Measurements from ENCODE around the gene CCDC179.

The CCDC179 gene

GRCh38 chr11:22860241-22860640, at the start of gene CCDC179:
TSS of gene CCDC179 (minus strand) at chr11:22860474. CDS start at chr11:22860421, 53 bp downstream.
- no peaks in the 10 kb centered on the region for H3K36me3 Mint-ChIP-seq
- no peaks in the 10 kb centered on the region for H3K4me1 Mint-ChIP-seq
- ATAC-seq (peak; percentile 16), DNase-seq (ENCODE audit: low spot score in 2 of 2) (no peak)
- H3K4me3 Mint-ChIP-seq: no peak within 1 kb of the TSS
- no peak within 1 kb of the TSS for H3K27ac Mint-ChIP-seq
- H3K9me3 Mint-ChIP-seq: no peaks in the 10 kb centered on the region

DNA sequence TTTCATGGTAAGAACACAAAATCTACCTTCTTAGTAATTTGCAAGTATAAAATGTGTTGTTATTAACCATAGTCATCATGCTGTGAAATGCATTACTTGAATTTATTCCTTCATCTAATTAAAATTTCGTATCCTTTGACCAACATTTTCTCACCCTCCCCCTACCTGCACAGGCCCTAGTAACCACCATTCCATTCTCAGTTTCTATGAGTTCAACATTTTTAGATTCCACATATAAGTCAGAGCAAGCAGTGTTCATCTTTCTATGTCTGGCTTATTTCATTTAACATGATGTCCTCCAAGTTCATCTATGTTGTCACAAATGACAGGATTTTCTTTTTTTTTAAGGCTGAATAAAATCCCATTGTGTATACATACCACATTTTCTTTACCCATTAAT, 43.5 kb upstream of the CCDC179 start:
- peaks cover 5% of the 10 kb centered on the region for H3K9me3 Mint-ChIP-seq
- H3K36me3 Mint-ChIP-seq: no peaks in the 10 kb centered on the region
- no peaks in the 10 kb centered on the region for H3K4me1 Mint-ChIP-seq
- ATAC-seq (no peak), DNase-seq (ENCODE audit: low spot score in 2 of 2) (no peak)
- no peak overlapping the region for H3K27ac Mint-ChIP-seq
- H3K4me3 Mint-ChIP-seq: no peak overlapping the region

GRCh38 chr11:22901603-22902002, 41.3 kb upstream of the CCDC179 start:
- no peak for DNase-seq (ENCODE audit: low spot score in 2 of 2)
- Mint-ChIP-seq H3K9me3 (peaks cover 4% of the 10 kb centered on the region), H3K36me3 (no peaks in the 10 kb centered on the region), H3K4me1 (no peaks in the 10 kb centered on the region), H3K4me3 (no peak overlapping the region), H3K27ac (no peak overlapping the region)
- no peak for ATAC-seq

DNA sequence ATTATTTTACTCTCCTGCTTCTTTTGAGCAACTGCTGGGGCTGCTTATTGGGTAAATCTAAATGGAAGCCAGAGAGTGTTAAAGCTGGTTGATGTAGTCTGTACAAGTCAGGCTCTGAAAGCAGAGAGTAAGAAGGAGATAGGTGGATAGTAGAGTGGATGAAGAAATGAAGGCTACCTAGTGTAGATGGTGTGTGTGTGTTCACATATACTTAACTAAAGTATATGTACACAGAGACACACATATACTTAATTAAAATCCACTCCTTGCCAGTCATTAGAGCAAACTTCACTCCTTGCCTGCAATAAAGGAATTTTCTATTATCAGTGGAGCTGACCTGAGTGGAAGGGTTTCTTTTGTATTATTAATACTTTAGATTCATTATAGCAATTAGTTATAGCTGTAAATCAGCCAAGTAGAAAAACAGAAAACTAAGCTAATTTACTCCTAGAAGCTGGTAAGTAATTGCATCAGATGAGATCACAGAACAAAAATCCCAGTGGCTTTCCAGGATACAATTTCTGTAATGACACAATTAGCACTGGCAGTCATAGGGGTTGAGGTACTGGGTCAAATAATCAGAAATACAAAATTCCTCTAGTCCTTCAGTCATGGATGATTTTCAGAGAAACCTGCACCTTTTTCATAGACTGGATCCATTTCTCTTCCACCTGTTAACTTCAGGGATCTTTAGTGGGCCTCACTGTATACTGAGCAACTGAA, 40.7 kb upstream of the CCDC179 start:
- H3K4me1 Mint-ChIP-seq: no peaks in the 10 kb centered on the region
- H3K27ac Mint-ChIP-seq: no peak overlapping the region
- DNase-seq (ENCODE audit: low spot score in 2 of 2) (no peak), ATAC-seq (no peak)
- no peaks in the 10 kb centered on the region for H3K36me3 Mint-ChIP-seq
- H3K9me3 Mint-ChIP-seq: peaks cover 3% of the 10 kb centered on the region
- H3K4me3 Mint-ChIP-seq: no peak overlapping the region

GRCh38 chr11:22898036-22898435, 37.8 kb upstream of the CCDC179 start:
- no peak overlapping the region for H3K4me3 Mint-ChIP-seq
- ATAC-seq: no peak
- no peak for DNase-seq (ENCODE audit: low spot score in 2 of 2)
- no peaks in the 10 kb centered on the region for H3K36me3 Mint-ChIP-seq
- no peaks in the 10 kb centered on the region for H3K4me1 Mint-ChIP-seq
- no peak overlapping the region for H3K27ac Mint-ChIP-seq
- H3K9me3 Mint-ChIP-seq: no peaks in the 10 kb centered on the region

DNA sequence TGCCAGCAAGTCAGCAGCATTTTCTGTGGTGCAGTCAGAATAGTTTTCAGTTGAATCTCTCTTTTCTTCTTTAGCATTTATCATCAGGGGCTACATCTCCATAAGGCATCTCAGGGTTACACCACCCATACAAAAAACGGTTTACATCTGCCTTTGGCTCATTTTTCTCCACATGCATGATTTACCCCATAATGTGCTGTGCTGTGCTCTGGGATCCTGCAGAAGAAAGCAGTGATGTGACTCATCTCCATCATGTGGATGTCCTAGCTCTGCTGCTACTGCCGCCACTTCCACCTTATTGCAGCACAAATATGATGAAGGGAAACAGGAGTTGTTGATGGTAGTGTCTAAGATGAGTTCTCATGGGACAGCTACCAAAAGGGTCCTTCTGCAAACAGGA, 30.0 kb upstream of the CCDC179 start:
- Mint-ChIP-seq H3K9me3 (no peaks in the 10 kb centered on the region), H3K27ac (no peak overlapping the region), H3K4me1 (no peaks in the 10 kb centered on the region), H3K4me3 (no peak overlapping the region), H3K36me3 (no peaks in the 10 kb centered on the region)
- DNase-seq (ENCODE audit: low spot score in 2 of 2) (no peak), ATAC-seq (no peak)

DNA sequence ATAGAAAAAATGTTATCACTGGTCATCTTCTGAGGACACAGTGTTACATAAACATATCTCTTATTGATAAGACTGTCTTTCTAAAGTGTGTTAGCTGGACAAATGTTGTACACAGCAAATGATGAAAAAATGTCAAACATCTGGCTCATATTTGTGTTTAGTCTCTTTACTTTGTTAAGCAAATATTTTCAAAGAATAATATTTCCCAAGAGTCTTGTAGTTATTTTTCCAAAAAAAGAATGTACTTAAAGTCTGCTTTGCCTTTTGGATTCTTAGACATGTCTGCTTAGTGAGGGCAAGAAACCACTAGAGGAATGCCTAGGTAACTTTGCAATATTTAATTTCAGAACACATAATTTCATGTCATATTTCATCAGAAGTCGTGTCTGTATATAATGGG, 23.9 kb upstream of the CCDC179 start:
- no peaks in the 10 kb centered on the region for H3K36me3 Mint-ChIP-seq
- ATAC-seq (no peak), DNase-seq (ENCODE audit: low spot score in 2 of 2) (no peak)
- H3K4me1 Mint-ChIP-seq: no peaks in the 10 kb centered on the region
- no peak overlapping the region for H3K4me3 Mint-ChIP-seq
- no peaks in the 10 kb centered on the region for H3K9me3 Mint-ChIP-seq
- no peak overlapping the region for H3K27ac Mint-ChIP-seq

DNA sequence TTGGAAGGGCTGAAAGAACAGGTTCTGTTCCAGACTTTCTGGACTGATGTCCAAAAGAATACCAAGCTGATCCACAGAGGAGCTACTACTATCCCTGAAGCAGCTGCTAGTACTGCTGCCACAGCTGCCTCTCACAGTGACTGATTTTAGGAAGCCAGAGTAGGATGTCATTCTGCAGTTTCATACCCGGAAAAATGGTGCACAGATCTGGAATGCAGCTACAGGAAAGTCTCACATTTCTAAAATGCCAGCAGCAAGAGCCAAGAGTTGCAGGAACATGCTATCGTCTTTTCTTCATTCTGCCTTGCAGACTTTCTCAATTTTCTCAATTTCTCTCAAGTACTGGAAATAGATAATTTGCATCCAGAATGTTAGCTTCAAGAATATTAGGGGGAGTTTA, 19.4 kb upstream of the CCDC179 start:
- Mint-ChIP-seq H3K4me1 (no peaks in the 10 kb centered on the region), H3K27ac (no peak overlapping the region), H3K4me3 (no peak overlapping the region), H3K9me3 (no peaks in the 10 kb centered on the region), H3K36me3 (no peaks in the 10 kb centered on the region)
- ATAC-seq (no peak), DNase-seq (ENCODE audit: low spot score in 2 of 2) (no peak)

DNA sequence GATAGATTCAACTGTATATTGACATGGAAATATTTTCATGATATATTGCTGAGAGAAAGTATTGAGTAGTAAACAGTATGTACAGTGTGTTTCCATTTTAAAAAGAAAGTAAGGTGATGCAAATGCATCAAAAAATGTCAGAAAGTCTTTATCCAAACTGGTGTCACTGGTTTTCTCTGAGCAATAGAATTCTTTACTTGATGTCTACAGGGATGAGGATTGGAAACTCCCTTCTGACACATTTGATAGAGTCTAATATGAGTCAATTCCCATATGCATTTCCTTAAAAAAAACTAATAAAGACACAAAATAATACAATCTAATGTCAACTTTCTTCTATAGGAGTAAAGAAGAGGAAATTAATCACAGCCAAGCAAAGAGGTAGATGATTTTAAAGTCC, 18.3 kb upstream of the CCDC179 start:
- Mint-ChIP-seq H3K27ac (no peak overlapping the region), H3K4me1 (no peaks in the 10 kb centered on the region), H3K36me3 (no peaks in the 10 kb centered on the region), H3K4me3 (no peak overlapping the region), H3K9me3 (no peaks in the 10 kb centered on the region)
- DNase-seq (ENCODE audit: low spot score in 2 of 2) (no peak), ATAC-seq (no peak)

GRCh38 chr11:22878039-22878438, 17.8 kb upstream of the CCDC179 start:
- Mint-ChIP-seq H3K9me3 (no peaks in the 10 kb centered on the region), H3K4me1 (no peaks in the 10 kb centered on the region), H3K4me3 (no peak overlapping the region), H3K36me3 (no peaks in the 10 kb centered on the region), H3K27ac (no peak overlapping the region)
- DNase-seq (ENCODE audit: low spot score in 2 of 2) (no peak), ATAC-seq (no peak)

GRCh38 chr11:22875869-22876473, 15.7 kb upstream of the CCDC179 start:
- H3K27ac Mint-ChIP-seq: no peak overlapping the region
- no peak overlapping the region for H3K4me3 Mint-ChIP-seq
- no peaks in the 10 kb centered on the region for H3K36me3 Mint-ChIP-seq
- H3K9me3 Mint-ChIP-seq: no peaks in the 10 kb centered on the region
- peak; percentile 30 to 68 for DNase-seq (ENCODE audit: low spot score in 2 of 2)
- peak; percentile 86 for ATAC-seq
- H3K4me1 Mint-ChIP-seq: no peaks in the 10 kb centered on the region

DNA sequence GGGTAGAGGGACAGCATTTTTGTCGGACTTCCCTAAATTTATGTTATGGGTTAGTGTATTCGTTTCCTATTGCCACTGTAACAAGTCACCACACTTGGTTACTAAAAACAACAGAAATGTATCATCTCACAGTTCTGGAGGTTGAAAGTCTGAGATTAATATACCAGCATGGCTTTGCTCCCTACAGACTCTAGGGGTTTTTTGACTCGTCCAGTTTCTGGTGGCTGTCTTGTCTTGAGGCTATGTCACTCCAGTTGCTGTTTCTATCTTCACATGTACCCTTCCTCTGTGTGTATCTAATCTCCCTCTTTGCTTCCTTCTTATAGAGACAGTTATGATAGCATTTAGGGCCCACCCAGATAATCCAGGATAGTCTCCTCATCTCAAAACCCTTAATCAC, 9.1 kb upstream of the CCDC179 start:
- Mint-ChIP-seq H3K27ac (no peak overlapping the region), H3K4me1 (no peaks in the 10 kb centered on the region), H3K9me3 (no peaks in the 10 kb centered on the region), H3K4me3 (no peak overlapping the region), H3K36me3 (no peaks in the 10 kb centered on the region)
- peak; percentile 34 for ATAC-seq
- no peak for DNase-seq (ENCODE audit: low spot score in 2 of 2)

DNA sequence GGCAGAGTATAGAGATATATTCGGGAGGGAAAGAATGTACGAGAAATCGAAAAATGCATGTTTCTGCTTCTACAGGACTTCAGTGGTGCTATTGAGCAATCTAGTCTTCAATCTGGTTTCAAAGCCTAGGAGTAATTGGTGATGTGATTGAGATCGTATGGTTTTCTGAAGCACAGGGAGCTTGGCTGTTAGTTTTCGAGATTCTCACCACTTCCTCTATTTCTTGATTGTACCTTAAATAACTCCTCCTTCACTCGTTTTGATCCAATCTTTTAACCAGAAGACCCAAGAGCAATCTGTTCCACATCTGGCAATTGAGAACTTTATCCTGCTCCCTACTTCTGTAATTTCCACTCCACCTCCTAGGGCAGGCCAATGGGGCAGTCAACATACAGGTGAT, 518 bp downstream of the CCDC179 start:
- Mint-ChIP-seq H3K4me3 (no peak overlapping the region), H3K27ac (no peak overlapping the region), H3K4me1 (no peaks in the 10 kb centered on the region)

DNA sequence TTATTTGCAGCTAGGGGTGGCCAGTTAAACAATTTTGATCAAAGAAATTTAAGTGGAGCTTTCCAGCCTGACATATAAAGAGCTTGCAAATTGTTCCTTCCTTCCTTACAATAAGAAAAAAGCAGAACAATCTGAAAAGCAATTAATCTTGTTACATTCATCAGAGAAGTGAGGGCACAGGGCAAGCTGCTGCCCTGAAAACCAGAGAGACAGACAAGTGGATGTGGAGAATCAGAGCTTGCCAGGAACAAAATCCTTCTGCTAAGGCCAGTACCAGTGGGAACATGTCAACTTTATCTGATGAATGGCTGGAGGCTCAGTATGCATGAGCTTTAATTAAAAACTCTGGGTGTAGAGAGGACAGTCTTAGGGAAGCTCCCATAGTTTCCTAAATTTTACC, 8.8 kb downstream of the CCDC179 start:
- no peaks in the 10 kb centered on the region for H3K9me3 Mint-ChIP-seq
- H3K36me3 Mint-ChIP-seq: no peaks in the 10 kb centered on the region
- no peak overlapping the region for H3K4me3 Mint-ChIP-seq
- DNase-seq (ENCODE audit: low spot score in 2 of 2) (no peak), ATAC-seq (no peak)
- H3K4me1 Mint-ChIP-seq: no peaks in the 10 kb centered on the region
- no peak overlapping the region for H3K27ac Mint-ChIP-seq

More for the DNA sequence above, 518 bp downstream of the CCDC179 start:
- no peak for DNase-seq (ENCODE audit: low spot score in 2 of 2)
- Mint-ChIP-seq H3K36me3 (no peaks in the 10 kb centered on the region), H3K9me3 (no peaks in the 10 kb centered on the region)
- ATAC-seq: no peak

DNA sequence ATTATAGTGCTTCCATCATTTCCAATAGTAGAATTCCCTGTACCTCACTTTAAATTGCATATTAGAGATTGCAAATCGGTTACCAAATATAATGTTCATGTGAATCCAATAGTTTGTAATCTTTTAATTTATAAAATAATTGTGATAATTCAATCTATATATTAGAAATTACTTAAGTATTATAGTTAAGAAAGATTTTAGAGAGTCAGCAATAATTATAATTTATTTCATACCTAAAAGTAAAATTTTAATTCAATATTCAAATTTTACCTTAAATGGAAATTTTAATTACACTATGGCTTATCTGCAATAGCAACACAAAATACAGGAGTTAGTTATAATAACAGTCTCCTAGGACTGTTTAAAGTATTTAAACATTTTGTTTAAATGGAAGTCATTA, 13.5 kb downstream of the CCDC179 start:
- Mint-ChIP-seq H3K4me1 (no peaks in the 10 kb centered on the region), H3K9me3 (no peaks in the 10 kb centered on the region)

DNA sequence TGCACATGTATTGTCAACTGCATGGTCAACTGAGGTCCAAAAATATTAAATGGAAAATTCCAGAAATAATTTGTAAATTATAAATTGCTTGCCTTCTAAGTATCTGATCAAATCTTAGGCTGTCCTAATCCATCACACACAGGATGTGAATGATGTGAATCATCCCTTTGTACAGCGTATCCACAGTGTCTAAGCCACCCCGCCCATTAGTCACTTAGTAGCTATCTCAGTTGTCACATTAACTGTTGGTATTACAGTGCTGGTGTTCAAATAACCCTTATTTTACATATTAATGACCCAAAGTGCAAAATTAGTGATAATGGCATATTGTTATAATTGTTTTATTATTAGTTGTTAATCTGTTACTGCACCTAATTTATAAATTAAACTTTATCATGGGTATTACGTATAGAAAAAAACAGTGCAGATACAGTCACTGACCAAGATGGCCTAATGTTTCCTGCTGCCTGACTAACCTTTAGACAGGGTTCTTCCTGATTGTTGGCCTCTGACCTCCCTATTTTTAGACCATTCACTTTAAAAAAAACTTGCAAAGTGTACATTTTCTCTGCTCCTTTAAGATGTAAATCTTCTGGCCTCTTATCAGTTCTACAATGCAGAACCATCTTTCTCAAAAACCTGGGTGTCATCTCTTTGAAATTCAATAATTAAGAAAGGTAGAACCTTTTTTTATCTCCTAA, 27.8 kb downstream of the CCDC179 start:
- ATAC-seq (peak; percentile 50), DNase-seq (ENCODE audit: low spot score in 2 of 2) (no peak)
- Mint-ChIP-seq H3K36me3 (peaks cover under 1% of the 10 kb centered on the region), H3K4me1 (peaks cover 8% of the 10 kb centered on the region), H3K27ac (no peak overlapping the region), H3K9me3 (no peaks in the 10 kb centered on the region), H3K4me3 (no peak overlapping the region)

More for the DNA sequence above, 13.5 kb downstream of the CCDC179 start:
- DNase-seq (ENCODE audit: low spot score in 2 of 2) (no peak), ATAC-seq (no peak)
- no peak overlapping the region for H3K4me3 Mint-ChIP-seq
- H3K36me3 Mint-ChIP-seq: no peaks in the 10 kb centered on the region
- no peak overlapping the region for H3K27ac Mint-ChIP-seq
